Fibroblast of the aortic adventitia (primary cell): ENCODE measurements around the gene PALD1. TPM values are rescaled to one million over a fixed set of nuclear protein-coding genes. Genes with fewer than 3 reads are reported as not detected.

Experiments
- DNase-seq: peaks from one replicate; pipeline ENCODE4 v3.0.0-alpha.2; 2010; ENCODE audit warnings: low read depth
- H3K4me3 ChIP-seq: 2 replicates; pipeline ENCODE4 v1.5.1; 2011; ENCODE audit warnings: low read depth, mild to moderate bottlenecking, control low read depth, low read length, moderate library complexity
- CTCF ChIP-seq: IDR thresholded peaks from 2 replicates; pipeline ENCODE4 v1.5.1; 2011; ENCODE audit warnings: mild to moderate bottlenecking, low read length, control low read depth, inconsistent platforms; ENCODE audit not compliant: insufficient read depth
- total RNA-seq: library from RNA; depleted of rRNA; stranded (reverse); fragments of >200 nt; gene quantifications from 2 replicates; pipeline ENCODE4 v1.2.3, GENCODE V29; 2012; ENCODE audit warnings: low replicate concordance

Gene PALD1
- total RNA-seq, 1 donor, result 0.18 TPM

GRCh38 chr10:70476249-70477035 lies 2.1 kb upstream of the PALD1 start:
- no peak for TF ChIP-seq CTCF
- no peak overlapping the region for H3K4me3 ChIP-seq
- DNase-seq, result no peak

- no peak for TF ChIP-seq CTCF
- no peak overlapping the region for H3K4me3 ChIP-seq
- DNase-seq, result peak; percentile 15
These were observed 855 bp upstream of the PALD1 start for GRCh38 chr10:70477661-70478162.

GRCh38 chr10:70479165-70479581 lies 606 bp downstream of the PALD1 start:
- H3K4me3 ChIP-seq, result peak overlapping the region; percentile 22
- no peak for DNase-seq
- TF ChIP-seq CTCF, result no peak

GRCh38 chr10:70479626-70480238 lies 1.2 kb downstream of the PALD1 start:
- no peak overlapping the region for H3K4me3 ChIP-seq
- TF ChIP-seq CTCF, result no peak
- no peak for DNase-seq

- no peak overlapping the region for H3K4me3 ChIP-seq
- no peak for DNase-seq
- no peak for TF ChIP-seq CTCF
These were observed 1.8 kb downstream of the PALD1 start for GRCh38 chr10:70480239-70480861.

- TF ChIP-seq CTCF, result no peak
- H3K4me3 ChIP-seq, result no peak overlapping the region
- no peak for DNase-seq
These were observed 2.5 kb downstream of the PALD1 start for GRCh38 chr10:70481105-70481504.
